ENCODE data around the gene PCDHGA5.
"Not testable (repeated sequence)": the region's sequence is repeated elsewhere in the genome, so short reads cannot be mapped to it uniquely, and the experiment has no call there.

Gene PCDHGA5

GRCh38 chr5:141328231-141328630 is 35.7 kb upstream of the PCDHGA5 start:
- Histone ChIP-seq H3K27ac (ENCODE audit: low read length) (no peak overlapping the region), H3K27me3 (ENCODE audit: low read depth, low read length) (no peaks in the 10 kb centered on the region), H3K79me2 (ENCODE audit: low read length) (no peaks in the 10 kb centered on the region), H3K36me3 (replicated peaks; ENCODE audit: low read depth, low read length) (no peaks in the 10 kb centered on the region), H3K9ac (ENCODE audit: low read length) (no peak overlapping the region), H3K4me2 (ENCODE audit: low read length) (no peak overlapping the region), H3K4me1 (ENCODE audit: low read length) (peaks cover 3% of the 10 kb centered on the region; the same call in 1 of the 2 replicates), H4K20me1 (ENCODE audit: insufficient read depth, low read length) (no peaks in the 10 kb centered on the region), H2AFZ (ENCODE audit: low read depth, low read length) (no peak overlapping the region), H3K9me3 (ENCODE audit: insufficient read depth, low read length) (no peaks in the 10 kb centered on the region), H3K4me3 (ENCODE audit: low read length) (no peak overlapping the region)
- TF ChIP-seq EZH2phosphoT487 (IDR thresholded peaks at IDR 0.05; ENCODE audit: low read depth) (no peak), CTCF (IDR thresholded peaks at IDR 0.05; ENCODE audit: low read depth, low read length) (no peak)

GRCh38 chr5:141330299-141331080 is 33.5 kb upstream of the PCDHGA5 start, which contains the start of gene PCDHGA1:
Gene PCDHGA1 (plus strand): TSS chr5:141330514.
- H3K4me2 ChIP-seq (ENCODE audit: low read length): no peak within 1 kb of the TSS
- H3K27ac ChIP-seq (ENCODE audit: low read length): no peak within 1 kb of the TSS
- H3K4me1 ChIP-seq (ENCODE audit: low read length): peaks cover 3% of the 10 kb centered on the region; the same call in 1 of the 2 replicates
- no peak for TF ChIP-seq EZH2phosphoT487 (IDR thresholded peaks at IDR 0.05; ENCODE audit: low read depth)
- no peak for TF ChIP-seq CTCF (IDR thresholded peaks at IDR 0.05; ENCODE audit: low read depth, low read length)
- no peaks in the 10 kb centered on the region for H3K79me2 ChIP-seq (ENCODE audit: low read length)
- no peaks in the 10 kb centered on the region for H3K36me3 ChIP-seq (replicated peaks; ENCODE audit: low read depth, low read length)
- no peaks in the 10 kb centered on the region for H3K9me3 ChIP-seq (ENCODE audit: insufficient read depth, low read length)
- H2AFZ ChIP-seq (ENCODE audit: low read depth, low read length): no peak within 1 kb of the TSS
- H3K27me3 ChIP-seq (ENCODE audit: low read depth, low read length): no peaks in the 10 kb centered on the region
- no peak within 1 kb of the TSS for H3K9ac ChIP-seq (ENCODE audit: low read length)
- H4K20me1 ChIP-seq (ENCODE audit: insufficient read depth, low read length): no peaks in the 10 kb centered on the region
- no peak within 1 kb of the TSS for H3K4me3 ChIP-seq (ENCODE audit: low read length)

- H3K27ac ChIP-seq (ENCODE audit: low read length); H3K4me3 ChIP-seq (ENCODE audit: low read length); H3K4me2 ChIP-seq (ENCODE audit: low read length); H3K27me3 ChIP-seq (ENCODE audit: low read depth, low read length); H3K9me3 ChIP-seq (ENCODE audit: insufficient read depth, low read length); H3K79me2 ChIP-seq (ENCODE audit: low read length); H3K4me1 ChIP-seq (ENCODE audit: low read length); H3K9ac ChIP-seq (ENCODE audit: low read length); H2AFZ ChIP-seq (ENCODE audit: low read depth, low read length); H4K20me1 ChIP-seq (ENCODE audit: insufficient read depth, low read length); H3K36me3 ChIP-seq (replicated peaks; ENCODE audit: low read depth, low read length): not testable (repeated sequence)
These were observed 31.4 kb upstream of the PCDHGA5 start for GRCh38 chr5:141332571-141332970.

- no peaks in the 10 kb centered on the region for H3K4me1 ChIP-seq (ENCODE audit: low read length)
- no peaks in the 10 kb centered on the region for H4K20me1 ChIP-seq (ENCODE audit: insufficient read depth, low read length)
- no peaks in the 10 kb centered on the region for H3K36me3 ChIP-seq (replicated peaks; ENCODE audit: low read depth, low read length)
- H3K27me3 ChIP-seq (ENCODE audit: low read depth, low read length): no peaks in the 10 kb centered on the region
- no peak within 1 kb of the TSS for H2AFZ ChIP-seq (ENCODE audit: low read depth, low read length)
- no peak within 1 kb of the TSS for H3K9ac ChIP-seq (ENCODE audit: low read length)
- no peaks in the 10 kb centered on the region for H3K79me2 ChIP-seq (ENCODE audit: low read length)
- TF ChIP-seq CTCF (IDR thresholded peaks at IDR 0.05; ENCODE audit: low read depth, low read length) (no peak), EZH2phosphoT487 (IDR thresholded peaks at IDR 0.05; ENCODE audit: low read depth) (no peak)
- H3K4me2 ChIP-seq (ENCODE audit: low read length): no peak within 1 kb of the TSS
- H3K9me3 ChIP-seq (ENCODE audit: insufficient read depth, low read length): no peaks in the 10 kb centered on the region
- H3K27ac ChIP-seq (ENCODE audit: low read length): no peak within 1 kb of the TSS
- H3K4me3 ChIP-seq (ENCODE audit: low read length): no peak within 1 kb of the TSS
These were observed 25.2 kb upstream of the PCDHGA5 start, which contains the start of gene PCDHGA2 for GRCh38 chr5:141338538-141339306. Gene PCDHGA2 (plus strand): TSS chr5:141338760.

- not testable (repeated sequence) for H3K36me3 ChIP-seq (replicated peaks; ENCODE audit: low read depth, low read length); H3K9me3 ChIP-seq (ENCODE audit: insufficient read depth, low read length)
These were observed 23.1 kb upstream of the PCDHGA5 start for GRCh38 chr5:141340781-141341354.

More at GRCh38 chr5:141340781-141341354, 23.1 kb upstream of the PCDHGA5 start:
- H4K20me1 ChIP-seq (ENCODE audit: insufficient read depth, low read length); H3K79me2 ChIP-seq (ENCODE audit: low read length); H3K9ac ChIP-seq (ENCODE audit: low read length); H3K4me3 ChIP-seq (ENCODE audit: low read length); H2AFZ ChIP-seq (ENCODE audit: low read depth, low read length); H3K4me2 ChIP-seq (ENCODE audit: low read length); H3K27ac ChIP-seq (ENCODE audit: low read length); H3K4me1 ChIP-seq (ENCODE audit: low read length); H3K27me3 ChIP-seq (ENCODE audit: low read depth, low read length): not testable (repeated sequence)

Data from OCI-LY3 (cell line).